ENCODE data around the gene IRX3.
A peak's percentile ranks its signal among the peaks of the same experiment; 100 is the strongest.

Gene IRX3

GRCh38 chr16:54309341-54309740 is 22.8 kb upstream of the IRX3 start:
- H3K4me3 Mint-ChIP-seq = no peak overlapping the region
- no peaks in the 10 kb centered on the region for H3K9me3 Mint-ChIP-seq
- H3K27ac Mint-ChIP-seq = no peak overlapping the region
- no peaks in the 10 kb centered on the region for H3K36me3 Mint-ChIP-seq (ENCODE audit: low read depth)
- peaks cover 4% of the 10 kb centered on the region for H3K27me3 Mint-ChIP-seq
- no peaks in the 10 kb centered on the region for H3K4me1 Mint-ChIP-seq (ENCODE audit: low read depth)

GRCh38 chr16:54305080-54305479 is 18.5 kb upstream of the IRX3 start:
- Mint-ChIP-seq H3K4me3 (no peak overlapping the region), H3K9me3 (no peaks in the 10 kb centered on the region), H3K27me3 (peaks cover 8% of the 10 kb centered on the region), H3K4me1 (ENCODE audit: low read depth) (no peaks in the 10 kb centered on the region), H3K27ac (no peak overlapping the region), H3K36me3 (ENCODE audit: low read depth) (no peaks in the 10 kb centered on the region)

- Mint-ChIP-seq H3K27ac (no peak overlapping the region), H3K4me3 (no peak overlapping the region), H3K27me3 (peaks cover 8% of the 10 kb centered on the region)
Observed at GRCh38 chr16:54303613-54304012, 17.0 kb upstream of the IRX3 start.

GRCh38 chr16:54297154-54297553 is 10.6 kb upstream of the IRX3 start:
- peaks cover 11% of the 10 kb centered on the region for H3K9me3 Mint-ChIP-seq
- H3K4me1 Mint-ChIP-seq (ENCODE audit: low read depth) = no peaks in the 10 kb centered on the region
- peaks cover 21% of the 10 kb centered on the region for H3K27me3 Mint-ChIP-seq
- no peaks in the 10 kb centered on the region for H3K36me3 Mint-ChIP-seq (ENCODE audit: low read depth)
- no peak overlapping the region for H3K4me3 Mint-ChIP-seq
- H3K27ac Mint-ChIP-seq = no peak overlapping the region

More at GRCh38 chr16:54303613-54304012, 17.0 kb upstream of the IRX3 start:
- H3K36me3 Mint-ChIP-seq (ENCODE audit: low read depth) = no peaks in the 10 kb centered on the region
- H3K9me3 Mint-ChIP-seq = no peaks in the 10 kb centered on the region
- H3K4me1 Mint-ChIP-seq (ENCODE audit: low read depth) = no peaks in the 10 kb centered on the region

GRCh38 chr16:54296543-54296942 is 10.0 kb upstream of the IRX3 start:
- H3K27ac Mint-ChIP-seq = no peak overlapping the region
- peaks cover 27% of the 10 kb centered on the region for H3K27me3 Mint-ChIP-seq
- no peak overlapping the region for H3K4me3 Mint-ChIP-seq
- H3K4me1 Mint-ChIP-seq (ENCODE audit: low read depth) = no peaks in the 10 kb centered on the region
- no peaks in the 10 kb centered on the region for H3K36me3 Mint-ChIP-seq (ENCODE audit: low read depth)
- H3K9me3 Mint-ChIP-seq = peaks cover 11% of the 10 kb centered on the region

GRCh38 chr16:54291656-54292487 is 5.3 kb upstream of the IRX3 start:
- no peak overlapping the region for H3K27ac Mint-ChIP-seq
- no peaks in the 10 kb centered on the region for H3K36me3 Mint-ChIP-seq (ENCODE audit: low read depth)
- H3K27me3 Mint-ChIP-seq = peaks cover 66% of the 10 kb centered on the region
- no peak overlapping the region for H3K4me3 Mint-ChIP-seq
- H3K4me1 Mint-ChIP-seq (ENCODE audit: low read depth) = peaks cover 6% of the 10 kb centered on the region
- peaks cover 11% of the 10 kb centered on the region for H3K9me3 Mint-ChIP-seq

- Mint-ChIP-seq H3K4me3 (no peak overlapping the region), H3K27ac (peak overlapping the region; percentile 63), H3K27me3 (peaks cover 68% of the 10 kb centered on the region), H3K4me1 (ENCODE audit: low read depth) (peaks cover 11% of the 10 kb centered on the region), H3K9me3 (peaks cover 11% of the 10 kb centered on the region), H3K36me3 (ENCODE audit: low read depth) (no peaks in the 10 kb centered on the region)
Observed at GRCh38 chr16:54290833-54291655, 4.5 kb upstream of the IRX3 start.

- no peaks in the 10 kb centered on the region for H3K36me3 Mint-ChIP-seq (ENCODE audit: low read depth)
- H3K27me3 Mint-ChIP-seq = peaks cover 71% of the 10 kb centered on the region
- no peak overlapping the region for H3K4me3 Mint-ChIP-seq
- peak overlapping the region; percentile 63 for H3K27ac Mint-ChIP-seq
- peaks cover 12% of the 10 kb centered on the region for H3K4me1 Mint-ChIP-seq (ENCODE audit: low read depth)
- peaks cover 7% of the 10 kb centered on the region for H3K9me3 Mint-ChIP-seq
Observed at GRCh38 chr16:54289945-54290832, 3.6 kb upstream of the IRX3 start.

GRCh38 chr16:54289242-54289944 is 2.8 kb upstream of the IRX3 start:
- Mint-ChIP-seq H3K4me3 (no peak overlapping the region), H3K36me3 (ENCODE audit: low read depth) (no peaks in the 10 kb centered on the region), H3K9me3 (peaks cover 1% of the 10 kb centered on the region), H3K27ac (peak overlapping the region; percentile 45), H3K4me1 (ENCODE audit: low read depth) (peaks cover 16% of the 10 kb centered on the region), H3K27me3 (peaks cover 74% of the 10 kb centered on the region)

GRCh38 chr16:54288835-54289241 is 2.3 kb upstream of the IRX3 start:
- no peak overlapping the region for H3K27ac Mint-ChIP-seq
- no peaks in the 10 kb centered on the region for H3K36me3 Mint-ChIP-seq (ENCODE audit: low read depth)
- H3K27me3 Mint-ChIP-seq = peaks cover 69% of the 10 kb centered on the region
- peaks cover 16% of the 10 kb centered on the region for H3K4me1 Mint-ChIP-seq (ENCODE audit: low read depth)
- H3K4me3 Mint-ChIP-seq = no peak overlapping the region
- no peaks in the 10 kb centered on the region for H3K9me3 Mint-ChIP-seq

GRCh38 chr16:54288030-54288834 is 1.6 kb upstream of the IRX3 start:
- Mint-ChIP-seq H3K27ac (no peak overlapping the region), H3K9me3 (no peaks in the 10 kb centered on the region), H3K27me3 (peaks cover 71% of the 10 kb centered on the region), H3K4me3 (no peak overlapping the region), H3K4me1 (ENCODE audit: low read depth) (peaks cover 22% of the 10 kb centered on the region), H3K36me3 (ENCODE audit: low read depth) (no peaks in the 10 kb centered on the region)

GRCh38 chr16:54287131-54288029 is 793 bp upstream of the IRX3 start:
- Mint-ChIP-seq H3K9me3 (no peaks in the 10 kb centered on the region), H3K4me1 (ENCODE audit: low read depth) (peaks cover 26% of the 10 kb centered on the region), H3K4me3 (no peak overlapping the region), H3K27me3 (peaks cover 74% of the 10 kb centered on the region), H3K36me3 (ENCODE audit: low read depth) (no peaks in the 10 kb centered on the region), H3K27ac (no peak overlapping the region)

- H3K27me3 Mint-ChIP-seq = peaks cover 73% of the 10 kb centered on the region
- peak overlapping the region; percentile 64 for H3K4me3 Mint-ChIP-seq
- no peak overlapping the region for H3K27ac Mint-ChIP-seq
- no peaks in the 10 kb centered on the region for H3K9me3 Mint-ChIP-seq
- peaks cover 29% of the 10 kb centered on the region for H3K4me1 Mint-ChIP-seq (ENCODE audit: low read depth)
- H3K36me3 Mint-ChIP-seq (ENCODE audit: low read depth) = no peaks in the 10 kb centered on the region
Observed at GRCh38 chr16:54286090-54286365, 559 bp downstream of the IRX3 start.
